Liver (tissue), 9 donors: Measurements from ENCODE around the gene IQCH. TPM values are rescaled to one million over a fixed set of nuclear protein-coding genes. Genes with fewer than 3 reads are reported as not detected.

Experiments used
- DNase-seq: peaks from one replicate; pipeline ENCODE4 v3.0.0-alpha.2; 2017; ENCODE audit warnings: low spot score
- H3K27ac ChIP-seq, 2 donors: one replicate each; pipeline ENCODE4 v1.7.0; 2013; ENCODE audit warnings: inconsistent platforms in 2 of 2, low read length in 2 of 2, control low read depth in 1 of 2, low read depth in 1 of 2, mild to moderate bottlenecking in 1 of 2
- H3K27me3 ChIP-seq, 4 donors: one replicate each; pipeline versions ENCODE4 v1.6.1 to v1.7.0; 2013; ENCODE audit warnings: low read length in 3 of 4, inconsistent platforms in 1 of 4, mild to moderate bottlenecking in 1 of 4, moderate library complexity in 1 of 4; ENCODE audit not compliant: control insufficient read depth in 4 of 4, insufficient read depth in 4 of 4
- H3K36me3 ChIP-seq, 4 donors: one replicate each; pipeline versions ENCODE4 v1.6.1 to v1.7.0; 2013; ENCODE audit warnings: low read length in 3 of 4, mild to moderate bottlenecking in 3 of 4, low read depth in 1 of 4, moderate library complexity in 1 of 4; ENCODE audit not compliant: control insufficient read depth in 4 of 4, insufficient read depth in 3 of 4
- H3K4me1 ChIP-seq, 4 donors: one replicate each; pipeline versions ENCODE4 v1.6.1 to v1.7.0; 2013; ENCODE audit warnings: low read length in 3 of 4, mild to moderate bottlenecking in 3 of 4, moderate library complexity in 1 of 4; ENCODE audit not compliant: control insufficient read depth in 4 of 4, insufficient read depth in 4 of 4
- H3K4me3 ChIP-seq, 3 donors: one replicate each; pipeline versions ENCODE4 v1.6.1 to v1.7.0; 2013; ENCODE audit warnings: low read length in 3 of 3, control low read depth in 1 of 3, low read depth in 1 of 3, mild to moderate bottlenecking in 1 of 3
- H3K9ac ChIP-seq, 2 donors: one replicate each; pipeline ENCODE4 v1.7.0; 2013; ENCODE audit warnings: low read length in 2 of 2, mild to moderate bottlenecking in 2 of 2, moderate library complexity in 2 of 2, control low read depth in 1 of 2, low read depth in 1 of 2
- H3K9me3 ChIP-seq, 4 donors: one replicate each; pipeline versions ENCODE4 v1.6.1 to v1.7.0; 2013; ENCODE audit warnings: low read length in 3 of 4; ENCODE audit not compliant: control insufficient read depth in 4 of 4
- CTCF ChIP-seq: fragments of 150-350 bp; IDR thresholded peaks from 2 replicates; pipeline ENCODE4 v1.5.1; 2017; ENCODE audit warnings: improper control_type of control experiment, low read depth, low read length; ENCODE audit not compliant: missing input control
- EGR1 ChIP-seq, 2 donors: IDR thresholded peaks; 2 replicates each; pipeline ENCODE4 v1.6.1; 2016 to 2018; ENCODE audit warnings: antibody characterized with exemption in 2 of 2, low read depth in 2 of 2
- FOXA1 ChIP-seq: IDR thresholded peaks from 2 replicates; pipeline ENCODE4 v1.6.1; 2016; ENCODE audit warnings: antibody characterized with exemption
- FOXA2 ChIP-seq: IDR thresholded peaks from 2 replicates; pipeline ENCODE4 v1.6.1; 2016; ENCODE audit warnings: antibody characterized with exemption
- GABPA ChIP-seq, 2 donors: IDR thresholded peaks in 1 of 2; conservative IDR thresholded peaks in 1 of 2; 2 replicates each; pipeline ENCODE4 v1.6.1; 2016; ENCODE audit warnings: antibody characterized with exemption in 2 of 2, mild to moderate bottlenecking in 1 of 2, moderate library complexity in 1 of 2
- HNF4A ChIP-seq, 2 donors: conservative IDR thresholded peaks; 2 replicates each; pipeline ENCODE4 v1.6.1; 2016; ENCODE audit warnings: antibody characterized with exemption in 2 of 2, mild to moderate bottlenecking in 2 of 2
- HNF4G ChIP-seq: IDR thresholded peaks from 2 replicates; pipeline ENCODE4 v1.6.1; 2016; ENCODE audit warnings: antibody characterized with exemption
- JUND ChIP-seq, 2 donors: IDR thresholded peaks; 2 replicates each; pipeline ENCODE4 v1.6.1; 2016; ENCODE audit warnings: antibody characterized with exemption in 2 of 2
- MAX ChIP-seq: IDR thresholded peaks from 2 replicates; pipeline ENCODE4 v1.6.1; 2016; ENCODE audit warnings: antibody characterized with exemption
- NR2F2 ChIP-seq: IDR thresholded peaks from 2 replicates; pipeline ENCODE4 v1.6.1; 2016; ENCODE audit warnings: antibody characterized with exemption
- RAD21 ChIP-seq, 2 donors: IDR thresholded peaks; 2 replicates each; pipeline ENCODE4 v1.6.1; 2016; ENCODE audit warnings: antibody characterized with exemption in 2 of 2, mild to moderate bottlenecking in 2 of 2
- RXRA ChIP-seq, 2 donors: IDR thresholded peaks; 2 replicates each; pipeline ENCODE4 v1.6.1; 2017 to 2018; ENCODE audit warnings: antibody characterized with exemption in 2 of 2, mild to moderate bottlenecking in 1 of 2
- SP1 ChIP-seq: IDR thresholded peaks from 2 replicates; pipeline ENCODE4 v1.6.1; 2018; ENCODE audit warnings: antibody characterized with exemption, mild to moderate bottlenecking
- TAF1 ChIP-seq: conservative IDR thresholded peaks from 2 replicates; pipeline ENCODE4 v1.6.1; 2016; ENCODE audit warnings: antibody characterized with exemption, mild to moderate bottlenecking
- ZBTB33 ChIP-seq: IDR thresholded peaks from 2 replicates; pipeline ENCODE4 v1.6.1; 2016; ENCODE audit warnings: antibody characterized with exemption
- WGBS: extraction: QIAGEN DNeasy Blood & Tissue Kit; methylation state at CpG from one replicate; pipeline ENCODE4 v1.1.7; 2013; 5-methylcytosine and 5-hydroxymethylcytosine counted together
- polyA plus RNA-seq, 2 donors: library from polyadenylated mRNA; stranded (reverse) in 1 of 2; unstranded in 1 of 2; fragments of 200-250 nt in 1 of 2; fragments of >200 nt in 1 of 2; fragmentation: Nextera tagmentation in 1 of 2; extraction: Ambion mirVana in 1 of 2; gene quantifications; one replicate each; pipeline versions ENCODE4 v1.2.1 to v1.2.3, GENCODE V29; 2013 to 2015
- total RNA-seq, 2 donors: library from RNA; depleted of rRNA; stranded (reverse); fragments of >200 nt; gene quantifications; one replicate each; pipeline ENCODE4 v1.2.3, GENCODE V29; 2014
- TF ChIP-seq, protein P1 (sequence below): IDR thresholded peaks from 2 replicates; pipeline ENCODE4 v1.6.1; 2016; ENCODE audit warnings: antibody characterized with exemption, mild to moderate bottlenecking
- TF ChIP-seq, protein P2 (sequence below): IDR thresholded peaks from 2 replicates; pipeline ENCODE4 v1.6.1; 2016; ENCODE audit warnings: antibody characterized with exemption
- donor health status: healthy.
- donor health status: healthy.
- donor health status: healthy.
- donor health status: healthy.
- donor health status: healthy.

The IQCH gene
- total and polyA plus RNA-seq, 4 donors, result 0.23 to 1.6 (median 0.86) TPM

- Histone ChIP-seq H3K36me3 (no peaks in the 10 kb centered on the region), H3K9me3 (no peaks in the 10 kb centered on the region), H3K4me1 (peaks cover 0 to 29% (median 23%) of the 10 kb centered on the region in 4 donors), H3K9ac (peak overlapping the region in 1 of 2 donors; percentile 8), H3K4me3 (no peak overlapping the region), H3K27me3 (no peaks in the 10 kb centered on the region), H3K27ac (peak overlapping the region; percentile 71 to 75)
- no peak for DNase-seq
- 61% methylated on average over 5 of the region's 5 CpGs for WGBS
- TF ChIP-seq RAD21 (IDR thresholded peaks at IDR 0.05), result no peak
- no peak for TF ChIP-seq TAF1
- no peak for TF ChIP-seq JUND (IDR thresholded peaks at IDR 0.05)
- no peak for TF ChIP-seq FOXA1
- no peak for TF ChIP-seq HNF4G
- no peak for TF ChIP-seq MAX
- TF ChIP-seq ZBTB33, result no peak
- no peak for TF ChIP-seq CTCF
- TF ChIP-seq, protein P1, sequence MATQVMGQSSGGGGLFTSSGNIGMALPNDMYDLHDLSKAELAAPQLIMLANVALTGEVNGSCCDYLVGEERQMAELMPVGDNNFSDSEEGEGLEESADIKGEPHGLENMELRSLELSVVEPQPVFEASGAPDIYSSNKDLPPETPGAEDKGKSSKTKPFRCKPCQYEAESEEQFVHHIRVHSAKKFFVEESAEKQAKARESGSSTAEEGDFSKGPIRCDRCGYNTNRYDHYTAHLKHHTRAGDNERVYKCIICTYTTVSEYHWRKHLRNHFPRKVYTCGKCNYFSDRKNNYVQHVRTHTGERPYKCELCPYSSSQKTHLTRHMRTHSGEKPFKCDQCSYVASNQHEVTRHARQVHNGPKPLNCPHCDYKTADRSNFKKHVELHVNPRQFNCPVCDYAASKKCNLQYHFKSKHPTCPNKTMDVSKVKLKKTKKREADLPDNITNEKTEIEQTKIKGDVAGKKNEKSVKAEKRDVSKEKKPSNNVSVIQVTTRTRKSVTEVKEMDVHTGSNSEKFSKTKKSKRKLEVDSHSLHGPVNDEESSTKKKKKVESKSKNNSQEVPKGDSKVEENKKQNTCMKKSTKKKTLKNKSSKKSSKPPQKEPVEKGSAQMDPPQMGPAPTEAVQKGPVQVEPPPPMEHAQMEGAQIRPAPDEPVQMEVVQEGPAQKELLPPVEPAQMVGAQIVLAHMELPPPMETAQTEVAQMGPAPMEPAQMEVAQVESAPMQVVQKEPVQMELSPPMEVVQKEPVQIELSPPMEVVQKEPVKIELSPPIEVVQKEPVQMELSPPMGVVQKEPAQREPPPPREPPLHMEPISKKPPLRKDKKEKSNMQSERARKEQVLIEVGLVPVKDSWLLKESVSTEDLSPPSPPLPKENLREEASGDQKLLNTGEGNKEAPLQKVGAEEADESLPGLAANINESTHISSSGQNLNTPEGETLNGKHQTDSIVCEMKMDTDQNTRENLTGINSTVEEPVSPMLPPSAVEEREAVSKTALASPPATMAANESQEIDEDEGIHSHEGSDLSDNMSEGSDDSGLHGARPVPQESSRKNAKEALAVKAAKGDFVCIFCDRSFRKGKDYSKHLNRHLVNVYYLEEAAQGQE, result no peak
- TF ChIP-seq NR2F2, result no peak
- no peak for TF ChIP-seq SP1
- TF ChIP-seq GABPA (IDR thresholded peaks at IDR 0.05 in 1 of 2, conservative IDR thresholded peaks at IDR 0.05 in 1 of 2), result no peak
- TF ChIP-seq, protein P2, sequence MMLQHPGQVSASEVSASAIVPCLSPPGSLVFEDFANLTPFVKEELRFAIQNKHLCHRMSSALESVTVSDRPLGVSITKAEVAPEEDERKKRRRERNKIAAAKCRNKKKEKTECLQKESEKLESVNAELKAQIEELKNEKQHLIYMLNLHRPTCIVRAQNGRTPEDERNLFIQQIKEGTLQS, result no peak
- TF ChIP-seq HNF4A (conservative IDR thresholded peaks at IDR 0.05), result no peak
- TF ChIP-seq RXRA (IDR thresholded peaks at IDR 0.05), result no peak
- no peak for TF ChIP-seq FOXA2
- TF ChIP-seq EGR1 (IDR thresholded peaks at IDR 0.05; ENCODE audit: low read depth in 2 of 2), result no peak
Observed at GRCh38 chr15:67358391-67358790, 103.8 kb downstream of the IQCH start.
